ENCODE measurements around the gene KRTAP16-1.

The KRTAP16-1 gene

GRCh38 chr17:41328207-41328606, 19.1 kb upstream of the KRTAP16-1 start:
- no peak for DNase-seq

GRCh38 chr17:41327411-41328120, 18.5 kb upstream of the KRTAP16-1 start:
- no peak for DNase-seq

- no peak for DNase-seq
Measured at GRCh38 chr17:41326173-41327145, 17.4 kb upstream of the KRTAP16-1 start.

- DNase-seq: no peak
Measured at GRCh38 chr17:41325611-41326010, 16.5 kb upstream of the KRTAP16-1 start.

GRCh38 chr17:41325126-41325525, 16.0 kb upstream of the KRTAP16-1 start:
- no peak for DNase-seq

GRCh38 chr17:41324180-41325075, 15.3 kb upstream of the KRTAP16-1 start:
- DNase-seq: no peak

- no peak for DNase-seq
Measured at GRCh38 chr17:41322903-41323895, 14.1 kb upstream of the KRTAP16-1 start.

GRCh38 chr17:41322094-41322902, 13.2 kb upstream of the KRTAP16-1 start:
- no peak for DNase-seq

- no peak for DNase-seq
Measured at GRCh38 chr17:41318231-41318630, 9.1 kb upstream of the KRTAP16-1 start.

- no peak for DNase-seq
Measured at GRCh38 chr17:41315814-41316445, 6.8 kb upstream of the KRTAP16-1 start.

- no peak for DNase-seq
Measured at GRCh38 chr17:41315204-41315794, 6.2 kb upstream of the KRTAP16-1 start, which contains the start of gene KRTAP17-1. Gene KRTAP17-1 (minus strand): TSS chr17:41315710. CDS start chr17:41315650, 60 bp downstream.

GRCh38 chr17:41311111-41311510, 2.0 kb upstream of the KRTAP16-1 start:
- DNase-seq: no peak

- no peak for DNase-seq
Measured at GRCh38 chr17:41308251-41308917, 725 bp downstream of the KRTAP16-1 start.

GRCh38 chr17:41307647-41308046, 1.5 kb downstream of the KRTAP16-1 start:
- DNase-seq: no peak

- DNase-seq: no peak
Measured at GRCh38 chr17:41304091-41304490, 5.0 kb downstream of the KRTAP16-1 start.

- no peak for DNase-seq
Measured at GRCh38 chr17:41302981-41303380, 6.1 kb downstream of the KRTAP16-1 start.

GRCh38 chr17:41301916-41302901, 6.9 kb downstream of the KRTAP16-1 start, which contains the start of gene KRTAP29-1:
Gene KRTAP29-1 (minus strand): TSS chr17:41302851. CDS start chr17:41302851, 0 bp downstream.
- no peak for DNase-seq

Measured in T1000 (cell line).